ENCODE results near the gene CCDC149. TPM values are rescaled to one million over a fixed set of nuclear protein-coding genes. Genes with fewer than 3 reads are reported as not detected.

CCDC149 gene
- total and polyA plus RNA-seq, 2 of the 8 experiments (the other 6 are each of a cell fraction or from before 2014, with no cell fraction given): 2.2 to 5.6 TPM

- no peak for FAIRE-seq
- H2AFZ ChIP-seq (ENCODE audit: low read length): no peak overlapping the region
- no peak for DNase-seq (ENCODE audit: low read depth in 1 of 2, low spot score in 2 of 2)
- no peak overlapping the region for H3K9ac ChIP-seq (replicated peaks in 1 of 4; ENCODE audit: extremely low read depth in 1 of 4, low read depth in 3 of 4, low read length in 3 of 4)
- no peak overlapping the region for H2BK20ac ChIP-seq (ENCODE audit: low read length)
- no peak overlapping the region for H3K18ac ChIP-seq (ENCODE audit: extremely low read depth, low read length)
- no peak overlapping the region for H3K14ac ChIP-seq (ENCODE audit: insufficient read length)
- no peak overlapping the region for H3K27ac ChIP-seq (ENCODE audit: low read depth, low read length)
- no peak overlapping the region for H3K56ac ChIP-seq (replicated peaks; ENCODE audit: insufficient read length, low read depth, low read length)
- no peak overlapping the region for H4K5ac ChIP-seq (ENCODE audit: insufficient read length, low read depth, low read length)
- WGBS, 2 experiments (ENCODE audit: extremely low coverage in 1 of 2, insufficient coverage in 1 of 2, insufficient read length in 1 of 2, insufficient replicate concordance in 2 of 2, low coverage in 1 of 2, low lambda C conversion rate in 2 of 2, missing lambda C conversion rate in 1 of 2): 95% methylated on average over 8 of the region's 8 CpGs; no CpG with 5 or more reads in 1 of the 2 experiments
- H4K8ac ChIP-seq (ENCODE audit: extremely low read depth, insufficient read depth, low read length): no peak overlapping the region
- ChIA-PET CTCF (ENCODE audit: partially characterized antibody) (no interaction called here), POLR2A (ENCODE audit: partially characterized antibody) (interaction anchor here (1.0 kb wide), 1 partner anchor 14 kb away, joined by 3 read pairs; no protein-coding TSS in a partner anchor)
- H2BK15ac ChIP-seq (ENCODE audit: low read length): no peak overlapping the region
- H3K79me2 ChIP-seq (ENCODE audit: control insufficient read depth in 1 of 2, insufficient read depth in 2 of 2, low read length in 2 of 2): no peaks in the 10 kb centered on the region
- H3K23me2 ChIP-seq (ENCODE audit: low read depth, low read length): no peaks in the 10 kb centered on the region
- H4K91ac ChIP-seq (replicated peaks; ENCODE audit: insufficient read length, low read length): no peak overlapping the region
- no peak overlapping the region for H3K23ac ChIP-seq (ENCODE audit: insufficient read length)
- no peak overlapping the region for H2BK120ac ChIP-seq (replicated peaks; ENCODE audit: low read depth, low read length)
- no peaks in the 10 kb centered on the region for H3K79me1 ChIP-seq (ENCODE audit: low read depth, low read length)
- no peaks in the 10 kb centered on the region for H3K36me3 ChIP-seq (ENCODE audit: control insufficient read depth in 2 of 4, insufficient read depth in 4 of 4, low read length in 3 of 4)
- H4K20me1 ChIP-seq (replicated peaks in 1 of 2; ENCODE audit: control insufficient read depth in 1 of 2, insufficient read depth in 2 of 2, low read length in 2 of 2): no peaks in the 10 kb centered on the region
- 0 out of 7 replicates have a peak, but pooled peaks cover 0 to 5% (median under 1%) of the 10 kb centered on the region in 4 experiments for H3K4me1 ChIP-seq (replicated peaks in 1 of 4; ENCODE audit: control insufficient read depth in 3 of 4, insufficient read depth in 4 of 4, low read length in 3 of 4)
- H2AK5ac ChIP-seq (ENCODE audit: low read depth, low read length): no peak overlapping the region
- H3K27me3 ChIP-seq (replicated peaks in 1 of 4; ENCODE audit: control insufficient read depth in 3 of 4, extremely low read depth in 1 of 4, insufficient read depth in 3 of 4, low read length in 3 of 4): no peaks in the 10 kb centered on the region
- H2BK5ac ChIP-seq (ENCODE audit: low read depth, low read length): no peak overlapping the region
- H3K9me3 ChIP-seq (ENCODE audit: insufficient read depth in 2 of 2, low read depth in 1 of 2, low read length in 1 of 2): no peaks in the 10 kb centered on the region
- H3K4me2 ChIP-seq (ENCODE audit: insufficient read depth in 1 of 2, low read depth in 2 of 2, low read length in 2 of 2): no peak overlapping the region
- H3K4me3 ChIP-seq (ENCODE audit: extremely low read depth in 1 of 4, insufficient read depth in 2 of 4, low read depth in 3 of 4, low read length in 4 of 4): no peak overlapping the region
- H2BK12ac ChIP-seq (ENCODE audit: low read depth, low read length): no peak overlapping the region
- H3K4ac ChIP-seq (replicated peaks; ENCODE audit: insufficient read length, low read depth, low read length): no peak overlapping the region
- TF ChIP-seq TCF12 (IDR thresholded peaks at IDR 0.05; ENCODE audit: low read depth, low read length) (no peak), JUN (IDR thresholded peaks at IDR 0.05; ENCODE audit: low read depth, low read length) (no peak), MAX (IDR thresholded peaks at IDR 0.05) (no peak), SIN3A (conservative IDR thresholded peaks at IDR 0.05 in 1 of 2, IDR thresholded peaks at IDR 0.05 in 1 of 2; ENCODE audit: low read depth in 1 of 2, low read length in 2 of 2) (no peak), CTBP2 (IDR thresholded peaks at IDR 0.05; ENCODE audit: borderline replicate concordance, insufficient read depth, insufficient read length, low read length) (no peak), POLR2A (IDR thresholded peaks at IDR 0.05; ENCODE audit: control extremely low read depth in 1 of 2, low read depth in 2 of 2, low read length in 2 of 2) (no peak), RAD21 (IDR thresholded peaks at IDR 0.05 in 1 of 2, conservative IDR thresholded peaks at IDR 0.05 in 1 of 2; ENCODE audit: low read depth in 2 of 2, low read length in 2 of 2) (no peak), SP2 (IDR thresholded peaks at IDR 0.05; ENCODE audit: low read length) (no peak), SP1 (IDR thresholded peaks at IDR 0.05; ENCODE audit: low read depth, low read length) (no peak), CEBPB (IDR thresholded peaks at IDR 0.05; ENCODE audit: low read depth, low read length) (no peak), POU5F1 (IDR thresholded peaks at IDR 0.05; ENCODE audit: low read depth, low read length) (no peak), USF2 (IDR thresholded peaks at IDR 0.05; ENCODE audit: low read length) (no peak), TAF7 (optimal IDR thresholded peaks at IDR 0.05; ENCODE audit: borderline replicate concordance, low read depth, low read length) (no peak), SP4 (IDR thresholded peaks at IDR 0.05; ENCODE audit: low read length) (no peak)
Observed at GRCh38 chr4:24845132-24845531, 67.7 kb downstream of the CCDC149 start.
